Loucy (cell line): ENCODE data around the gene FLT3.

ENCODE experiments used
- CTCF ChIP-seq: fragments of 200-600 bp; sonication (generic); conservative IDR thresholded peaks from 2 replicates; pipeline ENCODE4 v1.5.1; 2014; ENCODE audit warnings: mild to moderate bottlenecking, antibody characterized with exemption, low read length
- EZH2phosphoT487 ChIP-seq: fragments of 200-600 bp; IDR thresholded peaks from 2 replicates; pipeline ENCODE4 v1.6.1; 2018; ENCODE audit warnings: antibody characterized with exemption, mild to moderate bottlenecking, moderate library complexity, borderline replicate concordance

GRCh38 chr13:27982361-27982760, 118.0 kb downstream of the FLT3 start:
- TF ChIP-seq CTCF (no peak), EZH2phosphoT487 (no peak)
